ENCODE data around the gene DPEP2NB.

DNA sequence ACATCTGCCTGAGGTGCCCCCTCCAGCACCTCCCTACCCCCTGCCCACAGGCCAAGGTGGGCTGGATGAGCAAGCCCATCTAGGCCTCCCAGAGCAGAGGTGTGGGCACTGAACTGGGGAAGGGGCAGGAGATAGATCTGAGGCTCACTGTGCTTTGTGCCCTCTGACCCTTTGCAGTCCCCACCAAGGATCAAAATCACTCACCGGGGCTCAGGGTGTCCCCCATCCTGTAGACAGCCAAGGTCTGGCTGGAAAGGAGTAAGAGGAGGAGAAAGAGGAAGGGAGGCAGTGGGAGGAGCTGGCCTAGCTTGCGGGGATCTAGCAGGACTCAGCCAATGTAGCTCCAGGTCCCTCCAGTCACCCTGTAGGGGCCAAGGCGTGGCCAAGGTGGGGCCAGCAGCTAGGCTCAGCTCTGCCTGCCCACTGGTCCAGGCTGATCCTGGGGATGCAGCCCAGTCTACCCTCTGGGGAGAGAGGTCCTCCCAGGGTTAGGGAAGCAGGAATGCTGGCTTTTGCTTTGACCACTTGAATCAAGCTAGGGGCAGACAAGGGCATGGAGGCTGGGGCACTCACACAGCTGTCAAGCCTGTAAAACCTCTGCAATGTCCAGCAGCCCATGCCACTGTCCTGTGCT, 49.0 kb downstream of the DPEP2NB start:
- no peak for TF ChIP-seq POLR2AphosphoS5 (IDR thresholded peaks at IDR 0.05; ENCODE audit: low read depth, low read length)
- TF ChIP-seq, protein P1, sequence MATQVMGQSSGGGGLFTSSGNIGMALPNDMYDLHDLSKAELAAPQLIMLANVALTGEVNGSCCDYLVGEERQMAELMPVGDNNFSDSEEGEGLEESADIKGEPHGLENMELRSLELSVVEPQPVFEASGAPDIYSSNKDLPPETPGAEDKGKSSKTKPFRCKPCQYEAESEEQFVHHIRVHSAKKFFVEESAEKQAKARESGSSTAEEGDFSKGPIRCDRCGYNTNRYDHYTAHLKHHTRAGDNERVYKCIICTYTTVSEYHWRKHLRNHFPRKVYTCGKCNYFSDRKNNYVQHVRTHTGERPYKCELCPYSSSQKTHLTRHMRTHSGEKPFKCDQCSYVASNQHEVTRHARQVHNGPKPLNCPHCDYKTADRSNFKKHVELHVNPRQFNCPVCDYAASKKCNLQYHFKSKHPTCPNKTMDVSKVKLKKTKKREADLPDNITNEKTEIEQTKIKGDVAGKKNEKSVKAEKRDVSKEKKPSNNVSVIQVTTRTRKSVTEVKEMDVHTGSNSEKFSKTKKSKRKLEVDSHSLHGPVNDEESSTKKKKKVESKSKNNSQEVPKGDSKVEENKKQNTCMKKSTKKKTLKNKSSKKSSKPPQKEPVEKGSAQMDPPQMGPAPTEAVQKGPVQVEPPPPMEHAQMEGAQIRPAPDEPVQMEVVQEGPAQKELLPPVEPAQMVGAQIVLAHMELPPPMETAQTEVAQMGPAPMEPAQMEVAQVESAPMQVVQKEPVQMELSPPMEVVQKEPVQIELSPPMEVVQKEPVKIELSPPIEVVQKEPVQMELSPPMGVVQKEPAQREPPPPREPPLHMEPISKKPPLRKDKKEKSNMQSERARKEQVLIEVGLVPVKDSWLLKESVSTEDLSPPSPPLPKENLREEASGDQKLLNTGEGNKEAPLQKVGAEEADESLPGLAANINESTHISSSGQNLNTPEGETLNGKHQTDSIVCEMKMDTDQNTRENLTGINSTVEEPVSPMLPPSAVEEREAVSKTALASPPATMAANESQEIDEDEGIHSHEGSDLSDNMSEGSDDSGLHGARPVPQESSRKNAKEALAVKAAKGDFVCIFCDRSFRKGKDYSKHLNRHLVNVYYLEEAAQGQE (IDR thresholded peaks at IDR 0.05; ENCODE audit: insufficient read depth in 1 of 2, low read depth in 2 of 2, low read length in 2 of 2) = no peak
- TF ChIP-seq SIN3A (IDR thresholded peaks at IDR 0.05; ENCODE audit: borderline replicate concordance, insufficient read depth, low read length) = no peak
- no peak for TF ChIP-seq TAF1 (IDR thresholded peaks at IDR 0.05; ENCODE audit: borderline replicate concordance, insufficient read depth, low read length)
